ENCODE results near the gene CREB3L2. TPM values are rescaled to one million over a fixed set of nuclear protein-coding genes. Genes with fewer than 3 reads are reported as not detected.

Gene CREB3L2
- polyA plus RNA-seq, 1 of the 3 experiments (the other 2 are of a cell fraction), result 22.9 TPM

GRCh38 chr7:137975221-137975620 is 26.7 kb downstream of the CREB3L2 start:
- DNase-seq, result no peak
- Histone ChIP-seq H3K9ac (no peak overlapping the region), H3K9me3 (no peaks in the 10 kb centered on the region), H3F3A (replicated peaks; ENCODE audit: insufficient read depth) (peaks cover 25% of the 10 kb centered on the region), H3K4me2 (no peak overlapping the region), H3K36me3 (replicated peaks in 1 of 2; ENCODE audit: control insufficient read depth in 1 of 2, insufficient read depth in 2 of 2, low read length in 1 of 2) (peaks cover 0 to 6% of the 10 kb centered on the region in 2 experiments), H3K27me3 (ENCODE audit: insufficient read depth) (no peaks in the 10 kb centered on the region), H2AFZ (ENCODE audit: low read depth) (no peak overlapping the region), H3K27ac (ENCODE audit: low read depth in 2 of 2, low read length in 1 of 2) (peak overlapping the region; percentile 1 to 16; a peak in 1 of 4 replicates), H4K20me1 (ENCODE audit: insufficient read depth) (no peaks in the 10 kb centered on the region; the same call in 1 of the 2 replicates), H3K4me3 (ENCODE audit: low read depth in 2 of 2, low read length in 1 of 2) (no peak overlapping the region), H3K9me2 (no peaks in the 10 kb centered on the region), H3K79me2 (ENCODE audit: insufficient read depth) (peaks cover 95% of the 10 kb centered on the region), H3K4me1 (ENCODE audit: control insufficient read depth in 1 of 2, insufficient read depth in 2 of 2, low read depth in 1 of 2, low read length in 1 of 2) (peaks cover 25 to 27% of the 10 kb centered on the region in 2 experiments)
- ChIA-PET CTCF (interaction anchor here (0.7 to 1.2 kb wide), 5 partner anchors 8 to 75 kb away, joined by 3 to 5 read pairs (median 3); no protein-coding TSS in a partner anchor), POLR2A (no interaction called here)
- 95% methylated on average over 3 of the region's 3 CpGs for WGBS (ENCODE audit: low lambda C conversion rate)
- TF ChIP-seq, protein P1, sequence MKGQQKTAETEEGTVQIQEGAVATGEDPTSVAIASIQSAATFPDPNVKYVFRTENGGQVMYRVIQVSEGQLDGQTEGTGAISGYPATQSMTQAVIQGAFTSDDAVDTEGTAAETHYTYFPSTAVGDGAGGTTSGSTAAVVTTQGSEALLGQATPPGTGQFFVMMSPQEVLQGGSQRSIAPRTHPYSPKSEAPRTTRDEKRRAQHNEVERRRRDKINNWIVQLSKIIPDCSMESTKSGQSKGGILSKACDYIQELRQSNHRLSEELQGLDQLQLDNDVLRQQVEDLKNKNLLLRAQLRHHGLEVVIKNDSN (IDR thresholded peaks at IDR 0.05; ENCODE audit: borderline replicate concordance, low read depth), result no peak
- no peak for TF ChIP-seq CTCF (IDR thresholded peaks at IDR 0.05)
- TF ChIP-seq EP300 (IDR thresholded peaks at IDR 0.05; ENCODE audit: borderline replicate concordance in 1 of 2, low read depth in 1 of 2, low read length in 1 of 2), result no peak
- no peak for TF ChIP-seq NRF1 (IDR thresholded peaks at IDR 0.05; ENCODE audit: low read depth, low read length)
- TF ChIP-seq, protein P2, sequence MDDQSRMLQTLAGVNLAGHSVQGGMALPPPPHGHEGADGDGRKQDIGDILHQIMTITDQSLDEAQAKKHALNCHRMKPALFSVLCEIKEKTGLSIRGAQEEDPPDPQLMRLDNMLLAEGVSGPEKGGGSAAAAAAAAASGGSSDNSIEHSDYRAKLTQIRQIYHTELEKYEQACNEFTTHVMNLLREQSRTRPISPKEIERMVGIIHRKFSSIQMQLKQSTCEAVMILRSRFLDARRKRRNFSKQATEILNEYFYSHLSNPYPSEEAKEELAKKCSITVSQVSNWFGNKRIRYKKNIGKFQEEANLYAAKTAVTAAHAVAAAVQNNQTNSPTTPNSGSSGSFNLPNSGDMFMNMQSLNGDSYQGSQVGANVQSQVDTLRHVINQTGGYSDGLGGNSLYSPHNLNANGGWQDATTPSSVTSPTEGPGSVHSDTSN (IDR thresholded peaks at IDR 0.05), result no peak
- no peak for TF ChIP-seq FOXM1 (IDR thresholded peaks at IDR 0.05; ENCODE audit: low read depth)
- TF ChIP-seq, protein P3, sequence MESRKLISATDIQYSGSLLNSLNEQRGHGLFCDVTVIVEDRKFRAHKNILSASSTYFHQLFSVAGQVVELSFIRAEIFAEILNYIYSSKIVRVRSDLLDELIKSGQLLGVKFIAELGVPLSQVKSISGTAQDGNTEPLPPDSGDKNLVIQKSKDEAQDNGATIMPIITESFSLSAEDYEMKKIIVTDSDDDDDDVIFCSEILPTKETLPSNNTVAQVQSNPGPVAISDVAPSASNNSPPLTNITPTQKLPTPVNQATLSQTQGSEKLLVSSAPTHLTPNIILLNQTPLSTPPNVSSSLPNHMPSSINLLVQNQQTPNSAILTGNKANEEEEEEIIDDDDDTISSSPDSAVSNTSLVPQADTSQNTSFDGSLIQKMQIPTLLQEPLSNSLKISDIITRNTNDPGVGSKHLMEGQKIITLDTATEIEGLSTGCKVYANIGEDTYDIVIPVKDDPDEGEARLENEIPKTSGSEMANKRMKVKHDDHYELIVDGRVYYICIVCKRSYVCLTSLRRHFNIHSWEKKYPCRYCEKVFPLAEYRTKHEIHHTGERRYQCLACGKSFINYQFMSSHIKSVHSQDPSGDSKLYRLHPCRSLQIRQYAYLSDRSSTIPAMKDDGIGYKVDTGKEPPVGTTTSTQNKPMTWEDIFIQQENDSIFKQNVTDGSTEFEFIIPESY (IDR thresholded peaks at IDR 0.05; ENCODE audit: borderline replicate concordance, low read depth), result no peak
- TF ChIP-seq ELF1 (IDR thresholded peaks at IDR 0.05), result no peak
- no peak for TF ChIP-seq TCF12 (IDR thresholded peaks at IDR 0.05)
- TF ChIP-seq SMC3 (IDR thresholded peaks at IDR 0.05; ENCODE audit: low read depth, low read length), result no peak
- TF ChIP-seq FOSL2 (IDR thresholded peaks at IDR 0.05; ENCODE audit: borderline replicate concordance, low read depth), result no peak
- no peak for TF ChIP-seq YY1 (IDR thresholded peaks at IDR 0.05; ENCODE audit: low read depth)
- no peak for TF ChIP-seq EZH2phosphoT487 (IDR thresholded peaks at IDR 0.05; ENCODE audit: borderline replicate concordance, low read depth)
- no peak for TF ChIP-seq IRF3 (IDR thresholded peaks at IDR 0.05; ENCODE audit: low read depth, low read length)
- TF ChIP-seq GABPA (IDR thresholded peaks at IDR 0.05; ENCODE audit: low read depth), result no peak
- no peak for TF ChIP-seq REST (IDR thresholded peaks at IDR 0.05; ENCODE audit: low read depth, low read length)
- no peak for TF ChIP-seq MEF2A (IDR thresholded peaks at IDR 0.05; ENCODE audit: borderline replicate concordance, low read depth)
- TF ChIP-seq RAD21 (IDR thresholded peaks at IDR 0.05; ENCODE audit: low read length), result no peak

Data from SK-N-SH (cell line).